Astrocyte (in vitro differentiated cells and primary cell): ENCODE measurements around the gene TRAF7. TPM values are rescaled to one million over a fixed set of nuclear protein-coding genes. Genes with fewer than 3 reads are reported as not detected.
A peak's percentile ranks its signal among the peaks of the same experiment; 100 is the strongest.

Source experiments
- DNase-seq: peaks from one replicate; pipeline ENCODE4 v3.0.0-alpha.2; 2010; ENCODE audit warnings: low read depth
- FAIRE-seq: peaks from 2 replicates; lab custom pipeline; 2011; peaks lifted over from hg19 to GRCh38; lab: Jason Lieb, UNC
- H2AFZ ChIP-seq: 2 replicates; pipeline ENCODE4 v1.6.0; 2012; ENCODE audit warnings: low read depth, low read length, inconsistent platforms
- H3K27ac ChIP-seq: 2 replicates; pipeline ENCODE4 v1.5.1; 2011; ENCODE audit warnings: low read depth, low read length, inconsistent platforms
- H3K27me3 ChIP-seq: 2 replicates; pipeline ENCODE4 v1.6.0; 2011; ENCODE audit warnings: low read length, inconsistent platforms; ENCODE audit not compliant: insufficient read depth
- H3K36me3 ChIP-seq: 2 replicates; pipeline ENCODE4 v1.5.1; 2011; ENCODE audit warnings: low read length, inconsistent platforms; ENCODE audit not compliant: insufficient read depth
- H3K4me1 ChIP-seq: 2 replicates; pipeline ENCODE4 v1.5.1; 2011; ENCODE audit warnings: low read length, inconsistent platforms; ENCODE audit not compliant: insufficient read depth
- H3K4me2 ChIP-seq: 2 replicates; pipeline ENCODE4 v1.6.0; 2012; ENCODE audit warnings: low read length, inconsistent platforms
- H3K4me3 ChIP-seq: 2 replicates; pipeline ENCODE4 v1.5.1; 2011; ENCODE audit warnings: low read depth, mild to moderate bottlenecking, low read length, inconsistent platforms; ENCODE audit not compliant: insufficient read depth
- H3K79me2 ChIP-seq: 2 replicates; pipeline ENCODE4 v1.6.0; 2012; ENCODE audit warnings: mild to moderate bottlenecking, low read length, inconsistent platforms; ENCODE audit not compliant: insufficient read depth
- H3K9ac ChIP-seq: 2 replicates; pipeline ENCODE4 v1.6.0; 2012; ENCODE audit warnings: mild to moderate bottlenecking, low read length, inconsistent platforms
- H3K9me3 ChIP-seq: 2 replicates; pipeline ENCODE4 v1.5.1; 2012; ENCODE audit warnings: low read depth, mild to moderate bottlenecking, low read length, inconsistent platforms; ENCODE audit not compliant: insufficient read depth
- H4K20me1 ChIP-seq: 2 replicates; pipeline ENCODE4 v1.6.0; 2012; ENCODE audit warnings: low read length, inconsistent platforms; ENCODE audit not compliant: insufficient read depth
- H3K27ac Mint-ChIP-seq: one replicate; pipeline ENCODE4 v1.8.0; 2021; ENCODE audit warnings: mild to moderate bottlenecking, mixed read lengths; ENCODE audit not compliant: unreplicated experiment
- H3K27me3 Mint-ChIP-seq: one replicate; pipeline ENCODE4 v1.8.0; 2021; ENCODE audit warnings: low read depth, mixed read lengths; ENCODE audit not compliant: unreplicated experiment
- H3K36me3 Mint-ChIP-seq: one replicate; pipeline ENCODE4 v1.8.0; 2021; ENCODE audit warnings: low read depth, mixed read lengths; ENCODE audit not compliant: unreplicated experiment
- H3K4me1 Mint-ChIP-seq: one replicate; pipeline ENCODE4 v1.8.0; 2021; ENCODE audit warnings: low read depth, mixed read lengths; ENCODE audit not compliant: unreplicated experiment
- H3K4me3 Mint-ChIP-seq: one replicate; pipeline ENCODE4 v1.8.0; 2021; ENCODE audit warnings: mild to moderate bottlenecking, moderate library complexity, mixed read lengths; ENCODE audit not compliant: unreplicated experiment
- H3K9me3 Mint-ChIP-seq: one replicate; pipeline ENCODE4 v1.8.0; 2021; ENCODE audit warnings: mild to moderate bottlenecking, mixed read lengths; ENCODE audit not compliant: unreplicated experiment
- CTCF ChIP-seq: IDR thresholded peaks from 2 replicates; pipeline ENCODE4 v1.5.1; 2011; ENCODE audit warnings: low read depth, mild to moderate bottlenecking, inconsistent platforms, low read length, moderate library complexity; ENCODE audit not compliant: insufficient read depth
- EZH2 ChIP-seq: IDR thresholded peaks from 2 replicates; pipeline ENCODE4 v1.6.1; 2012; ENCODE audit warnings: mild to moderate bottlenecking, low read length, inconsistent platforms; ENCODE audit not compliant: insufficient read depth
- total RNA-seq: library from RNA; stranded (reverse); gene quantifications from 2 replicates; pipeline ENCODE4 v1.2.1, GENCODE V29; 2021

Gene TRAF7
- total RNA-seq, 1 donor from 2014 or later, result 92.1 TPM

DNA sequence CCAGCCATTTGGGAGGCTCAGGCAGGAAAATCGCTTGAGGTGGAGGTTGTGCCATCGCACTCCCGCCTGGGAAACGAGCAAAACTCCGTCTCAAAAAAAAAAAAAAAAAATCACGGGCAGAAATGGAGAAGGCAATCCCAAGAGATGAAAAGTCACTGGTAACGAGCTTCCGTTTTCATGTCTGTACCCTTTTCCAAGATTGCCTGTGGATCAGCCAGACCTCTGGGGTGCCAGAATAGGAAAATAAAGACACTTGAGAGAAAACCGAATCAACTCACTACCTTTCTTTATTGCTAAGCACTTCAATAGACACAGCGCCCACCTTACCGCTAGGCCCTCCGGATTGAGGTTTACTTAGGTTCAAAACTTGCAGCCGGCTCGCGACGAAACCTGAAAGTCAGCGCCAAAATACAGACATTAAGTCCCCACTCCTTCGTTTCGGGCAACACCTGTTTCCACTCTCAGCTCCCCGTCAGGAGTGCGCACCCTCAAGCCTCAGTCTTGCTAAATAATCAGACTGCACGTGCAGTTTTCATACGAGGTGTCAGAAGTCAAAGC, 970 bp upstream of the TRAF7 start:
- Histone ChIP-seq H3K27ac (peak overlapping the region; percentile 66), H3K79me2 (peaks cover 79% of the 10 kb centered on the region), H4K20me1 (peaks cover 92% of the 10 kb centered on the region), H3K4me1 (peaks cover 77% of the 10 kb centered on the region), H3K27me3 (no peaks in the 10 kb centered on the region), H3K9me3 (no peaks in the 10 kb centered on the region), H3K9ac (peak overlapping the region; percentile 96), H3K4me2 (peak overlapping the region; percentile 100), H3K36me3 (peaks cover 7% of the 10 kb centered on the region), H2AFZ (no peak overlapping the region), H3K4me3 (peak overlapping the region; percentile 94)
- H3K9me3 Mint-ChIP-seq, result no peaks in the 10 kb centered on the region
- no peaks in the 10 kb centered on the region for H3K27me3 Mint-ChIP-seq
- H3K27ac Mint-ChIP-seq, result peak overlapping the region; percentile 82
- no peak for TF ChIP-seq EZH2
- no peak for TF ChIP-seq CTCF
- H3K4me1 Mint-ChIP-seq, result peaks cover 33% of the 10 kb centered on the region
- peaks cover 13% of the 10 kb centered on the region for H3K36me3 Mint-ChIP-seq
- FAIRE-seq (no peak), DNase-seq (no peak)
- H3K4me3 Mint-ChIP-seq, result peak overlapping the region; percentile 94

DNA sequence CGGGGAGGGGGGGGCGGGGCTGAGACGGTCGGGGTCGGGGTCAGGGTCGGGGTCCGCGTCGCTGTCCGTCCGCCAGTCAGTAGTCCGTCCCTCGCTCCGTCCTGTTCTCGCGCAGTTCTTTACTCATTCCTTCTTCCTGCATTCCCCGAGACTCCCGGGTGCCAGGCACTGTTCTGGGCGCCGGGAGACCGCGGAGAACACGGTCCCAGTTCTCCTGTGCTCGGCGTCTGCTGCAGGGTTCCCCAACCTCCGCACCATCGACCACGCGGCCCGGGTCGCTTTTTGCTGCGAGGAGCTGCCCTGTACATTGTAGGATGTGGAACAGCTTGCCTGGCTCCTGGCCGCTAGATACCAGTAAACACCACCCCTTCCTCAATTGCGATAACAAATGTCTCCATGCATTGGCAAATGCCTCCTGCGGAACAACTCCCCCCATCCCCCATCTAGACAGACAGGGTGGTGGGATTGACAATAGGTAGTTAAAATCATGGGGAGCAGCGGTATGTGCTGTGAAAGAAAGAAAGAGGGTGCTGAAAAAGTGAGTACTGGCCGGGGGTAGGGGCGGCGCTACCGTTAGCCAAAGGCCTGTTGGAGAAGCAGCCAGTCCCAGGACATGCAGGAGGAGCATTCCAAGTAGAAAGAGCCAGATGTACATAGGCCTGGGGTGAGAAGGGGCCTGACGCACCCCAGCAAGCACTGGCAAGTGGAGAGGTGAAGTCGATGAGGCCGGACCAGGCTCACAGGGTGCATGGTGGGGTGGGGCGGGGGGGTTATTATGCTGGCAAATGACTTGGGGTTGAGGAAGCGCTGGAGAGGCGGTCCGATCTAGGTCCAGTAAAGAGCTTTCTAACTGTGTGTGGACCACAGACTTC, 631 bp downstream of the TRAF7 start:
- Mint-ChIP-seq H3K4me1 (peaks cover 26% of the 10 kb centered on the region), H3K9me3 (no peaks in the 10 kb centered on the region), H3K4me3 (peak overlapping the region; percentile 96), H3K27ac (peak overlapping the region; percentile 96), H3K27me3 (no peaks in the 10 kb centered on the region), H3K36me3 (peaks cover 11% of the 10 kb centered on the region)
- no peaks in the 10 kb centered on the region for H3K27me3 ChIP-seq
- H3K4me2 ChIP-seq, result peak overlapping the region; percentile 92
- no peak for FAIRE-seq
- peaks cover 7% of the 10 kb centered on the region for H3K36me3 ChIP-seq
- H3K27ac ChIP-seq, result peak overlapping the region; percentile 63
- no peaks in the 10 kb centered on the region for H3K9me3 ChIP-seq
- H3K79me2 ChIP-seq, result peaks cover 92% of the 10 kb centered on the region
- TF ChIP-seq EZH2 (no peak), CTCF (no peak)
- peaks cover 89% of the 10 kb centered on the region for H4K20me1 ChIP-seq
- peak; percentile 69 for DNase-seq
- peak overlapping the region; percentile 93 for H3K9ac ChIP-seq
- H3K4me1 ChIP-seq, result peaks cover 72% of the 10 kb centered on the region
- peak overlapping the region; percentile 6 for H2AFZ ChIP-seq
- H3K4me3 ChIP-seq, result peak overlapping the region; percentile 97
